Raji (cell line): ENCODE measurements around the gene ADAMTSL2.

Experiments
- POLR2A ChIP-seq: IDR thresholded peaks from 2 replicates; pipeline ENCODE4 v1.6.1; 2011; ENCODE audit warnings: low read depth, low read length, control low read depth; ENCODE audit not compliant: insufficient read depth

The ADAMTSL2 gene

DNA sequence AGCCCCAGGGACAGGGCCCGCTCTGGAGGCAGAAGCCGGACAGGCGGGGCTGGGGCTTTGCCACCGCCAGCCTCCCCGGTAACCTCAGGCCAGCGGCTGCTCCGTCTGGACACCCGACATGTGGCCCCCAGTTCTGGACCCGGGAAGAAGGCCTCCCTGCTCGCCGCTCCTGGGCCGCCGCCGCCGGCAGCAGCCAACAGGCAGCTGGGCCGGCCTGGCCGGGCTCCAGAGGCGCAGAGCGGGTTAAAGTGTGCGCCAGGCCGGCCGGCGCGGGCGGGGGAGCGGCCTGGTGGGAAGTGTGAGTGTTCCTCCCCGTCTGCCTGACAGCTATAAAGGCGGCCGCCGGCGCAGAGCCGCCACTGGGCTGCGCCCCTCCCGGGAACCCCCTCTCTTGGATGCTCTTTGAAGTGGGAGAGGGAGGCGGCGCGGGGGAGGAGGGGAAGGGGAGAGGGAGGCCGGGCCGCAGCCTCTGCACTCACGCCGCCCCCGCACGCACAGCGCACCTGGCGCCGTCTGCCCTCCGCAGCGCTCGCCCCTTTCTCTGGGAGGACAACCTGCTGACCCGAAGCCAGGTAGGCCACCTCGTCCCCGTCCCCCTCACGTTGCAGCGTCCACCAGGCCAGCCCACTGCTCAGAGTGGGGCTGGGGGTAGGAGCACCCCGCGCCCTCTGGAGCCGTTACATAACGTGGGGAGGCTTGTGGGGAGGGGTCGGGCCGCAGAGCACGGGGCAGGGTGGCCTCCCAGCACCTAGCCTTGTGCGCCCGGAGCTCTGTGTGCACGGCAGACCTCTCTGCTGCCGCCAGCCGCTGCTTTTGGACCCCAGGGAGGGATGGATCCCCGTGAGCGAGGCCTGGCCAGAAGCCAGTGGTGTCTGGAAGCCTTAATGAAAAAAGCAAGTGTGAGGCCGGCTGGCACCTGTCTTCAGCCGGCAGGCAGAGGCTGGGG, at the start of gene ADAMTSL2:
TSS of gene ADAMTSL2 (plus strand) at position 359 of the 946 bp plus-strand sequence. CDS start 2,009 bp downstream, outside the sequence.
- TF ChIP-seq POLR2A = no peak

DNA sequence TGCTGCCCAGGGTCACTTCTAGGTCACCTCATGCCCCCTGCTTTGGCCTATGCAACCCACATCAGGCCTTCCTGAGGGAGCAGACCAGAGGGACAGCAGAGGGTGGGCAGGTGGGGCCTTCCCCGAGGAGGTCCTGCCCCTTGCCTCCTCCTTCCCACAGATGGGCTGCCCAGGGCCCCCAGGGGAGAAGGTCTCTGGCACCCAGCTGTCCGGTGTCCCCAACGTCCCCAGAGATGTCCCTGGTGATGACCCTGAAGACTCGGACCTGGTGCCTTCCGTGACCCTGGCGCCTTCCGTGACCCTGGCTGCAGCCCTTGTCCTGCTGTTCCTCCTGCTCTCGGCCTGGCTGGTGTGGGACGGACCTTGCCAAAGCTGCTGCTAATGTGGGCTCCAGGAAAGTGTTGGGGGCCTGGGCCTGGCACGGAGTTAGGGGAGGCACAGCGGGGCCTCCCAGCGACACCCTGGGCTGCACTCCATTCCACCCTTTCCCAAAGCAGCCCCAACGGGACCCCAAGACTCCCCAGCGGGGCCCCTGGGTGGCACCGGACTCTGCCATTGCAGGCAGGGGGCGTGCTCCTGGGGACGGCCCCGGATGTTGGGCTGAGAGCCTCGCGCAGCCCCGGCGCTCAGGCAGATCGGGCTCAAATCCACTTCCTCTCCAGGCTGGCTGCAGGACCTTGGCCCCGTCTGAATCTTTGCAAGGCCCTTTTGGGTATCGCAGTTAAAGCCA, 48.8 kb upstream of the ADAMTSL2 start:
- TF ChIP-seq POLR2A = no peak

GRCh38 chr9:133487331-133487725, 47.2 kb upstream of the ADAMTSL2 start:
- TF ChIP-seq POLR2A = no peak

DNA sequence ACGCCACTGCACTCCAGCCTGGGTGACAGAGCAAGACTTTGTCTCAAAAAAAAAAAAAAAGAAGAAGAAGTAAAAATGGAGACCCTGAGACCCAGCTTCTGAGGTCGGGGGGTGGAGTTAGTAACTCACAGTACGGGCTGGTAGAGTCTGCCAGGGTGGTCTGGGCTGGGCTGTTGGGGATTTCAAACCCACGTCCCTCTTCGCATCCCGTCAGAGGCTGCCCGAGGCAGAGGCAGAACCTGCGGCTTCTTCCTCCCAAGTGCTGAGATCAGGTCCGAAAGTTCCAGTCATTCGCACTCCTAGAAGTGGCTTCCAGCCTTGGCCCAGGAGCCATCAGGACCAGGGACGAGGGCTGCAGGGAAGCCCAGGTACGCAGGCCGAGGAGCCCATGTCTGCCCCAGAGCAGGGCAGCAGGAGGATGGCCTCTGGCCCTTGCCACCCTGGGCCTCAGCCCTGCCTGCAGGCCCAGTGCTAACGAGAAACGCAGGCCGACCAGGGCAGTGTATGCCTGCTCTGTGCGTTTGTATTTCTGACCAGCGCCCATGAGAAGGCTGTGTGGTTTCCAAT, 45.7 kb upstream of the ADAMTSL2 start:
- no peak for TF ChIP-seq POLR2A

DNA sequence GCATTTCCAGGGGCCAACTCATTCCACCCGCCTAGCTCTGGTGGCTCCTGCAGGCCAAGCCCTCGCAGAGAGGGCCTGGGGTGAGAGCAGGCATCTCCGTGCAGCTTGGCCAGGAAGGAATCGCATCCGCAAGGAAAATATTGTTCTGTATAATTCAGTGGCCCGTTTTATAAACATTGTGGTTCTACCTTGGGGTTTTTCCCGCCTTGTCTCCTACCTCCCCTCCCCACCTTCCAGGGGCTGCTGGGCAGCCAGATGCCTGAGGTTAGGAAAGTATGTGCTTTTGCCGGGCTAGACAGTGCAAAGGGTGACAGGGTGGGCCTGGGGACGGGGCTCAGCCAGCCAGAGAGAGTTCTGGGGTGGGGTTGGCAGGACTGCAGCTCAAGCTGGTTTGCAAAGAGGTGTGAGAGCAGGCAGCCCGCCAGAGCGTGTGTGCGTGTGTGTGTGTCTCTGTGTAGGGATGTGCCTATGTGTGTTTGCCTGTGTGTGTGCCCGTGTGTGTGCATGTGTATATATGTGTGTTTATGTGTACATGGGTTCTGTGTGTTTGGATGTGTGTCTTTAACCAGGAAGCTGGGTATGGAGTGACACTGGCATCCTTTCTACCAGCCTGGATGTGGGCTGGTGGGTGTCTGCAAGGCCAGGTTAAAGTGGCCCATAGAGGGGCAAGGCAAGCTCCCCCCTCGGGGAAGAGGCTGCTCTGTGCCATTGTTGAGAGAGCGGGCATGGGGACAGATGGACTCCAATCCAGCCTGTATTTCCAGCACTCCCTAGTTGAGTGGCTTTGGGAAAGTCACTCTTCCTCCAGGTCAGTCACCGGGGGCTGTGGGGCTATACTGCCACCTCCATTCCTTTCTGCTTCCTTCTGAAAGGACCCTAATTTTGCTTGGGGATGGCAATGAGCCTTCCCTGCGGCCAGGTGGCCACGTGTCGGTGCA, 45.0 kb upstream of the ADAMTSL2 start:
- TF ChIP-seq POLR2A = no peak

- TF ChIP-seq POLR2A = no peak
These were observed 44.3 kb upstream of the ADAMTSL2 start for GRCh38 chr9:133490201-133490681.

DNA sequence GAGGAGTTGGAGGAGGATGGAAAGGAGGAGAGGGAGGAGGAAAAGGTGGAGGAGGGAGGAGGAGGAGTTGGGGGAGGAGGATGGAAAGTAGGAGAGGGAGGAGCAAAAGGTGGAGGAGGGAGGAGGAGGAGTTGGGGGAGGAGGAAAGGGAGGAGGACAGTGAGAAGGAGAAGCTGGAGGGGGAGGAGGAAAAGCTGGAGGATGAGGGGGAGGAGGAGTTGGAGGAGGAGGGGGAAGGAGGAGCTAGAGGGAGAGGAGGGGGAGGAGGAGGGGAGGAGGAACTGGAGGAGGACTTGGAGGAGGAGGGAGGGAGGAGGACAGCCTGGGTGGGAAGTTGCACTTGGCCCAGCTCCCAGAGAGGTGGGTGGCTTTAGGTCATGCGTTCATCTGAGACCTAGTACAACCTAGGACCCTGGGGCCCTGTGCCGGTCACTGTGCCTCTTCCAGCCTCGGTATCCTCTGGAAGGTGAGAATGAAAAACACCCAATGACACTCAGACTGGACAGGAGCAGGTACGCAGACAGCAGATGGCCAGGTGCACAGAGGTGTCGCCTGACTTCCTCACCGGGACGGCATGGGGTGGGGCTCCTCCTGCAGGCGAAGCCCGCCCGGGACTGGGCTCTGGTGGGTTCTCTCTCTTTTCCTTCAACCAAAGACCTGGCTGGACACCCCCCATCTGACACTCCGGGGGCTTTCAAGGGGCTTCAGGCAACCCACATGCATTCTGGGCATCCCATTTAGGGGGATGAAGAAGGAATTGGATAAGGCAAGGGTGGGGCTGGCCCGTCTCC, 43.4 kb upstream of the ADAMTSL2 start:
- no peak for TF ChIP-seq POLR2A

GRCh38 chr9:133491656-133491925, 42.9 kb upstream of the ADAMTSL2 start:
- TF ChIP-seq POLR2A = no peak

GRCh38 chr9:133492061-133493021, 42.2 kb upstream of the ADAMTSL2 start:
- TF ChIP-seq POLR2A = no peak

DNA sequence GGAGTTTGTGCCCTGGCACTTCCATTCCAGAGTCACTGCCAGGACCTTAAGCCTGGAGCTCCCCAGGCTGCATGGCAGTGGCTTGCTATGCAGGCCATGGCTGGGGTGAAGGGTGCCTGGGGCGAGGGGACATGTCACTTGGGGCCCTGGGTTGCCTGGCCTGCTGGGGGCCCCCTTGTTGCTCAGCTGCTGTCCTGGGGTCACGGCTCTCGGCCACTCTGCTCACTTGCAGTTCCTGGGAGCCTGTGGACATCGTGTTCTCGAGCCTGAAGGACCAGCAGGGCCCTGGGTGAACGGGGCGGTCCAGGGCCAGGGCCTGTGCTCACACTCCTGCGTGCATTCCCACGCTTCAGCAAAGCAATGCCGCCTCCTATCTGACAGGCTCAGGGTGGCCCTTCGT, 41.1 kb upstream of the ADAMTSL2 start:
- TF ChIP-seq POLR2A = no peak

- no peak for TF ChIP-seq POLR2A
These were observed 40.5 kb upstream of the ADAMTSL2 start for GRCh38 chr9:133493845-133494540.

DNA sequence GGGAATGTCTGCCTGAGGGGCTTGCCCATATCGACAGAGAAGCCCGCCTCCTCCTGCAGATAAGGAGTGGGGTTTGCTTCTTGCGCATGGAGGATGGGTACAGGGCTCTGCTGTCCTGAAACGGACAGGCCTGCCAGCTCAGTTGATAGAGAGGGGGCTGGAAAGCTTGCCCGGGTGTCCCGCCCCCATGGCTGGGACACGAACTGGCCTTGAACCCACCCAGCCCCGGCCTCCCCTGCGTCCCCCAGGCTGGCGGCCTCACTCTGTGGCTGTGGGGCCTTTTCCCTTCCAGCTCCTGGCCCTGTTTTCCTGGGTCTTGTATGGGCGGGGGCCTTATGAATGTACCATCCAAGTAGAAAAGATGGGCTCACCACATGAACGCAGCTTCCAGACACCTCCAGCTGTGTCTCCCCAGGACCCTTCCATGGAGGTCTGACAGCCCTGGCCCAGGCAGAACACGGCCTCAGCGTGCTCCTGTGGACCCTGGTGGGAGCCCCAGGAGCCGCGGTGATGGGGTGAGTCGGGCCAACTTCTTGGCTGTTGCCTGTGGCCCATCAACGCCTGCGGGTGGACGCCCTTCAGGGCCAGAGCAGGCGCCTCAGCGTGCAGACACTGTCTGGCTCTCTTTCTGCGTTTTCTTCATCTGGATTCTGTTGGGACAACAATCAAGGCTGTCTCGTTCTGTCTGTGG, 39.7 kb upstream of the ADAMTSL2 start:
- TF ChIP-seq POLR2A = no peak
